ENCODE results near the gene CHIC1.
"Not testable (repeated sequence)": the region's sequence is repeated elsewhere in the genome, so short reads cannot be mapped to it uniquely, and the experiment has no call there.

The CHIC1 gene

DNA sequence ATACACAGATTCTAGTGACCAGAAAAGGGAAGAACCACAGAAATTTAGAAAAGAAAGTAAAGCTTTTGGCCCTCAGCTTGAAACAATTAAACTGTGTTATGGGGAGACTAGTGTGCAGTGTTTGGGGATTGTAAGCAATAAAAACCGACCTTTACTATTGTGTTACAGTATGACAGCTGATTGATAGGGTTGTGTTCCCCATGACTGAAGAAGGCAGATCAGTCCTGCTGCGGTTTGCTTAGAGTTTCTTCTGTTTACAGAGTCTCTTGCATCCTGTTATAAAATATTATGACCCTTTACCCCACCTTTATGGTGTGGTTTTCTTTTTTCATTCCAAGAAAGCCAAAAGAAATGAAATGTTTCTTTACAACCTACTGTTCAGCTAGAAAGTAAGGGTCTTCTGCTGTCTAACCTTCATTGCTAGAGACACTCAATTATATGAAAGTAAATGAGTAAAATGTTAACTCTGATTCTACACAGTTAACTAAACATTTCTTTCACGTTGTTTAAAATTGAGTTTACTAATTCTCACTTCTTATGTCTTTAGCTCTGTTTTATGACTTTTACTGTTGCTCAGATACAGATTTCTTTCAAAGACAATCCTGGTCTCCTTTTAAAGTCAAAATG is 18.1 kb downstream of the CHIC1 start:
- Histone ChIP-seq H3K27me3 (ENCODE audit: control insufficient read depth in 2 of 2, insufficient read depth in 2 of 2, low read length in 2 of 2) (no peaks in the 10 kb centered on the region), H3K9me3 (ENCODE audit: control insufficient read depth in 2 of 2, low read length in 2 of 2) (no peaks in the 10 kb centered on the region), H3K9ac (ENCODE audit: low read depth in 1 of 2, low read length in 2 of 2) (no peak overlapping the region), H3K4me1 (ENCODE audit: control insufficient read depth in 2 of 2, insufficient read depth in 2 of 2, low read length in 2 of 2) (peaks cover 0 to 2% of the 10 kb centered on the region in 2 donors), H3K36me3 (ENCODE audit: control insufficient read depth in 2 of 2, insufficient read depth in 2 of 2, low read length in 2 of 2) (no peaks in the 10 kb centered on the region), H3K27ac (ENCODE audit: low read depth in 2 of 2, low read length in 2 of 2) (no peak overlapping the region), H3K4me3 (ENCODE audit: low read length in 2 of 2) (peak overlapping the region in 1 of 2 donors; percentile 13)

DNA sequence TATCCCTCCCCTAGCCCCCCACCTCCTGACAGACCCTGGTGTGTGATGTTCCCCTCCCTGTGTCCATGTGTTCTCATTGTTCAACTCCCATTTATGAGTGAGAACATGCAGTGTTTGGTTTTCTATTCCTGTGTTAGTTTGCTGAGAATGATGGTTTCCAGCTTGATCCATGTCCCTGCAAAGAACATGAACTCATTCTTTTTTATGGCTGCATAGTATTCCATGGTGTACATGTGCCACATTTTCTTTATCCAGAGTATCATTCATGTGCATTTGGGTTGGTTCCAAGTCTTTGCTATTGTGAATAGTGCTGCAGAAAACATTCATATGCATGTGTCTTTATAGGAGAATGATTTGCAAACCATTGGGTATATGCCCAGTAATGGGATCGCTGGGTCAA is 34.8 kb downstream of the CHIC1 start:
- not testable (repeated sequence) for H3K9ac ChIP-seq (ENCODE audit: low read depth in 1 of 2, low read length in 2 of 2); H3K36me3 ChIP-seq (ENCODE audit: control insufficient read depth in 2 of 2, insufficient read depth in 2 of 2, low read length in 2 of 2); H3K9me3 ChIP-seq (ENCODE audit: control insufficient read depth in 2 of 2, low read length in 2 of 2); H3K27ac ChIP-seq (ENCODE audit: low read depth in 2 of 2, low read length in 2 of 2); H3K4me1 ChIP-seq (ENCODE audit: control insufficient read depth in 2 of 2, insufficient read depth in 2 of 2, low read length in 2 of 2); H3K27me3 ChIP-seq (ENCODE audit: control insufficient read depth in 2 of 2, insufficient read depth in 2 of 2, low read length in 2 of 2); H3K4me3 ChIP-seq (ENCODE audit: low read length in 2 of 2)

DNA sequence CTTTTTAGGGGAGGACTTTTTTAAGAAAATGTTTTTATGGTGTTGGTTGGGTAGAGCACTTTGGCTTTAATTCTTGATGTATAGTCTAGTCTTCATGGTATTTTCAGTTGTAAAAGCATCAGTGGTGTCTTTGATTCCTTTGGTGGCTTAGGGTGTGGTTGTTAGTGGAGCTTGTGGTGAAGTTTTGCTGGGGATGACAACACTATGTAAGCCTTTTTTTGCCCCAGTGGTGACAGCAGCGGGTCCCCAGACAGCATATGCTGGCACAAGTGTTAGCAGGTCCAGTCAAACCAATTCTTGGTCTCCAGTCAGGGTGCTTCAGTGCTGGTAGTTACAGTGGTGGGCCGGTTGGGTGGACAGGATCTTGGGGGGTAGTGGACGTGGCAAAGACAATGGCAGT is 52.0 kb downstream of the CHIC1 start:
- Histone ChIP-seq H3K4me1 (ENCODE audit: control insufficient read depth in 2 of 2, insufficient read depth in 2 of 2, low read length in 2 of 2) (no peaks in the 10 kb centered on the region), H3K9me3 (ENCODE audit: control insufficient read depth in 2 of 2, low read length in 2 of 2) (no peaks in the 10 kb centered on the region), H3K9ac (ENCODE audit: low read depth in 1 of 2, low read length in 2 of 2) (no peak overlapping the region), H3K27me3 (ENCODE audit: control insufficient read depth in 2 of 2, insufficient read depth in 2 of 2, low read length in 2 of 2) (no peaks in the 10 kb centered on the region), H3K27ac (ENCODE audit: low read depth in 2 of 2, low read length in 2 of 2) (no peak overlapping the region), H3K4me3 (ENCODE audit: low read length in 2 of 2) (no peak overlapping the region), H3K36me3 (ENCODE audit: control insufficient read depth in 2 of 2, insufficient read depth in 2 of 2, low read length in 2 of 2) (no peaks in the 10 kb centered on the region)

DNA sequence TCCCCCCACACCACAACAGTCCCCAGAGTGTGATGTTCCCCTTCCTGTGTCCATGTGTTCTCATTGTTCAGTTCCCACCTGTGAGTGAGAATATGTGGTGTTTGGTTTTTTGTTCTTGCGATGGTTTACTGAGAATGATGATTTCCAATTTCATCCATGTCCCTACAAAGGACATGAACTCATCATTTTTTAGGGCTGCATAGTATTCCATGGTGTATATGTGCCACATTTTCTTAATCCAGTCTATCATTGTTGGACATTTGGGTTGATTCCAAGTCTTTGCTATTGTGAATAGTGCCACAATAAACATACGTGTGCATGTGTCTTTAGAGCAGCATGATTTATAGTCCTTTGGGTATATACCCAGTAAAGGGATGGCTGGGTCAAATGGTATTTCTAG is 78.7 kb downstream of the CHIC1 start:
- not testable (repeated sequence) for H3K27me3 ChIP-seq (ENCODE audit: control insufficient read depth in 2 of 2, insufficient read depth in 2 of 2, low read length in 2 of 2); H3K27ac ChIP-seq (ENCODE audit: low read depth in 2 of 2, low read length in 2 of 2); H3K9ac ChIP-seq (ENCODE audit: low read depth in 1 of 2, low read length in 2 of 2); H3K36me3 ChIP-seq (ENCODE audit: control insufficient read depth in 2 of 2, insufficient read depth in 2 of 2, low read length in 2 of 2); H3K4me3 ChIP-seq (ENCODE audit: low read length in 2 of 2); H3K9me3 ChIP-seq (ENCODE audit: control insufficient read depth in 2 of 2, low read length in 2 of 2); H3K4me1 ChIP-seq (ENCODE audit: control insufficient read depth in 2 of 2, insufficient read depth in 2 of 2, low read length in 2 of 2)

DNA sequence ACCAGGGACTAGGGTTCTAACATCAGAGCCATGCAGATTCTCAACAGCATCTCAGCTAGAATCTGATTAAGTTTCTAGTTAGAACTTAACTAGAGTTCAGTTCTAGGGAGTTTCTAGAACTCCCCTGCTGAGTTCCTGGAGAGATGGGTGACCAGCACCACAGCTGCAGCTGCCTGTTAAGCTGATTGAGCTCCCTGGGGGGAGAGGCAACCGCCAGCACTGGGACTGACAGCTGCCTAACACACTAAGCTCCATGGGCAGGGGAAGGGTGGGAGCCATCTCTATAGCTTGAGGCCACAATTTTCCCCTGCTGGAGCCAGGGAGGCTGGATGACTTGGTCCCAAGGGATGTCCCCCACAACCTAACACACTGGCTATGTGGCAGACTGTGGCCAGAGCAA is 84.2 kb downstream of the CHIC1 start:
- no peaks in the 10 kb centered on the region for H3K36me3 ChIP-seq (ENCODE audit: control insufficient read depth in 2 of 2, insufficient read depth in 2 of 2, low read length in 2 of 2)
- peaks cover 4% of the 10 kb centered on the region in 2 donors for H3K9me3 ChIP-seq (ENCODE audit: control insufficient read depth in 2 of 2, low read length in 2 of 2)
- no peak overlapping the region for H3K27ac ChIP-seq (ENCODE audit: low read depth in 2 of 2, low read length in 2 of 2)
- H3K27me3 ChIP-seq (ENCODE audit: control insufficient read depth in 2 of 2, insufficient read depth in 2 of 2, low read length in 2 of 2): no peaks in the 10 kb centered on the region
- H3K9ac ChIP-seq (ENCODE audit: low read depth in 1 of 2, low read length in 2 of 2): no peak overlapping the region
- H3K4me3 ChIP-seq (ENCODE audit: low read length in 2 of 2): no peak overlapping the region
- H3K4me1 ChIP-seq (ENCODE audit: control insufficient read depth in 2 of 2, insufficient read depth in 2 of 2, low read length in 2 of 2): no peaks in the 10 kb centered on the region

DNA sequence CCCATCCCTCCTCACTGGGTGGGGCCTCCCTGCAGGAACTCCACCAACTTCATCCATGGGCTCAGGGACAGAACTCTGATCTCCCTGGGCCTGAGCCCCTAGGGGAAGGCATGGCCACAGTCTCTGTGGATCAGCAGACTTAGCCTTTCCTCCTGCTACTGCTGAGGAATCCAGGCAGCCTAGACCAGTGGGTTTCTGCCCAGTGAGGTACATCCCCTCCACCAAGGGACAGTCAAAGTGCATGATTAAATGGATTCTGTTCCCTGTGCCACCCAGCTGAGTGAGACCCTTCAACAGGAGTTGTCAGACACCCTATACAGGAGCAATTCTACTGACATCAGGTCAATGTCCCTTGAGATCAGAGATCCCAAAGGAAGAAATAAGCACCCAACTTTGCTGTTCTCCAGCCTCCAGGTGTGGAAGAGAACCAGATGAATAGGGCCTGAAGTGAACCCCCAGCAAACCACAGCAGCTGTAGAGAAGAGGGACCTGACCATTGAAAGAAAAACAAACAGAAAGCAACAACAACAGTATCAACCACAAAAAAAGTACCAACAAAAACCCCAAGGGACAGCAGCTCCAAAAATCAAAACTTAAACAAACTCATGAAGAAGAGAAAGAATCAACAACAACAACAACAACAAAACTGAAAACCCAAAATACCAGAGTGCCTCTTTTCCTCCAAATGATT is 84.8 kb downstream of the CHIC1 start:
- no peaks in the 10 kb centered on the region for H3K4me1 ChIP-seq (ENCODE audit: control insufficient read depth in 2 of 2, insufficient read depth in 2 of 2, low read length in 2 of 2)
- no peaks in the 10 kb centered on the region for H3K27me3 ChIP-seq (ENCODE audit: control insufficient read depth in 2 of 2, insufficient read depth in 2 of 2, low read length in 2 of 2)
- H3K4me3 ChIP-seq (ENCODE audit: low read length in 2 of 2): no peak overlapping the region
- H3K9ac ChIP-seq (ENCODE audit: low read depth in 1 of 2, low read length in 2 of 2): no peak overlapping the region
- H3K27ac ChIP-seq (ENCODE audit: low read depth in 2 of 2, low read length in 2 of 2): no peak overlapping the region
- H3K9me3 ChIP-seq (ENCODE audit: control insufficient read depth in 2 of 2, low read length in 2 of 2): peaks cover 4% of the 10 kb centered on the region in 2 donors
- H3K36me3 ChIP-seq (ENCODE audit: control insufficient read depth in 2 of 2, insufficient read depth in 2 of 2, low read length in 2 of 2): no peaks in the 10 kb centered on the region

DNA sequence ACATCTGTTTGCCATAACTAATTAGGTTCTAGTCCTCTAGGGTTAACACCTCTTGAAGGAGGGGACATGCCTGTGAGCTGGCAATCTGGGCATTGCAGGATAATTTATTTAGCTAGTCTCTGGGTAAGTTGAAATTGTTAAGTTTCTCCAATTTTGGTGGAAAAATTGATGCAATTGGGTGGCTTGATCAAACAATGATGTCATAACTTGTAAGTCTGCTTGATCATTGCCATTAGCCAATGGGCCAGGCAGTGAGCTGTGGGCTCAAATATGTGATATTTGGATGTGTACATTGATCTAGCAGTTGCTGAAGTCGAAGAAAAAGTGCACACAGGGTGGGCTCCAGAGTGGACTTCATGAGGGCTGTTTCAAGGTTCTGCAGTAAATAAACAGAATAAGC is 98.3 kb downstream of the CHIC1 start:
- H3K27me3 ChIP-seq (ENCODE audit: control insufficient read depth in 2 of 2, insufficient read depth in 2 of 2, low read length in 2 of 2); H3K4me3 ChIP-seq (ENCODE audit: low read length in 2 of 2); H3K4me1 ChIP-seq (ENCODE audit: control insufficient read depth in 2 of 2, insufficient read depth in 2 of 2, low read length in 2 of 2); H3K36me3 ChIP-seq (ENCODE audit: control insufficient read depth in 2 of 2, insufficient read depth in 2 of 2, low read length in 2 of 2); H3K9ac ChIP-seq (ENCODE audit: low read depth in 1 of 2, low read length in 2 of 2); H3K9me3 ChIP-seq (ENCODE audit: control insufficient read depth in 2 of 2, low read length in 2 of 2); H3K27ac ChIP-seq (ENCODE audit: low read depth in 2 of 2, low read length in 2 of 2): not testable (repeated sequence)

DNA sequence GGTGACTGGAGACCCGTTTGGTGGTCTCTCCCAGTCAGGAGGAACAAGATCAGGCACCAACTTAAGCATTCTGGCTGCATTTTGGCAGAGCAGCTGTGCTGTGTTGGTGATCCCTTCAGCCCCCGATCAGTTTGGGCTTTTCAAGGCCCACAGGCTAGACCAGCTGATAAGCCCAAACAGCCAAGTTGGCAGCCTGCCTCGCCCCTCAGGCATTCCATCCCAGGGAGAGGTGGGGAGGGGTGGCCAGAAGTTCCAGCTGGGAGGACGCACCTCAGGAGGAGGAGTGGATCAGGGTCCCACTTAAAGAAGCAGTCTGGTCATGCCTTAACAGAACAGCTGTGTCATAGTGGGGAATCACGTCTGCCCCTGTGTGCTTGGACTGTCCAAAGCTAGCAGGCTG is 105.8 kb downstream of the CHIC1 start:
- Histone ChIP-seq H3K27me3 (ENCODE audit: control insufficient read depth in 2 of 2, insufficient read depth in 2 of 2, low read length in 2 of 2) (no peaks in the 10 kb centered on the region), H3K9ac (ENCODE audit: low read depth in 1 of 2, low read length in 2 of 2) (no peak overlapping the region), H3K4me1 (ENCODE audit: control insufficient read depth in 2 of 2, insufficient read depth in 2 of 2, low read length in 2 of 2) (no peaks in the 10 kb centered on the region), H3K4me3 (ENCODE audit: low read length in 2 of 2) (no peak overlapping the region), H3K27ac (ENCODE audit: low read depth in 2 of 2, low read length in 2 of 2) (no peak overlapping the region), H3K9me3 (ENCODE audit: control insufficient read depth in 2 of 2, low read length in 2 of 2) (peaks cover 0 to 3% of the 10 kb centered on the region in 2 donors), H3K36me3 (ENCODE audit: control insufficient read depth in 2 of 2, insufficient read depth in 2 of 2, low read length in 2 of 2) (no peaks in the 10 kb centered on the region)

DNA sequence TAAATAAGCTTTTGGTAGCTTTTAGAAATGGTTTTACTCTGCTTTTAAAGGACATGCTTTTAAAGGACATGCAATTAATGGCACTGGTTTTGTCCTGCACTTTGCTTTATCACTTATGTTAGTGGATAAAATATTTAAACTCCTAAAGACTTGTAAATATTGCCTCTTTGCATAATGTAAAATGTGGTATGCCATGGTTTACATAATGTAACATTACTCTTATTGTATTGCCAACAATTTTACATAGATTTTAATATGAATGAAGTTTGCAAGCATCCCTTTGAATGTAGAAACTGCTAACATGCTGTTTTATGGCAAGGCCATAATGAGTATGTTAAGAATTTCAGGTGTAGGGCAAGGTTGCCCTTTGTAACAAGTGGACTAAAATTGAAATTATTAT is 118.4 kb downstream of the CHIC1 start:
- H3K27me3 ChIP-seq (ENCODE audit: control insufficient read depth in 2 of 2, insufficient read depth in 2 of 2, low read length in 2 of 2): no peaks in the 10 kb centered on the region
- no peak overlapping the region for H3K27ac ChIP-seq (ENCODE audit: low read depth in 2 of 2, low read length in 2 of 2)
- no peaks in the 10 kb centered on the region for H3K36me3 ChIP-seq (ENCODE audit: control insufficient read depth in 2 of 2, insufficient read depth in 2 of 2, low read length in 2 of 2)
- H3K9ac ChIP-seq (ENCODE audit: low read depth in 1 of 2, low read length in 2 of 2): no peak overlapping the region
- H3K9me3 ChIP-seq (ENCODE audit: control insufficient read depth in 2 of 2, low read length in 2 of 2): no peaks in the 10 kb centered on the region
- H3K4me3 ChIP-seq (ENCODE audit: low read length in 2 of 2): no peak overlapping the region
- H3K4me1 ChIP-seq (ENCODE audit: control insufficient read depth in 2 of 2, insufficient read depth in 2 of 2, low read length in 2 of 2): no peaks in the 10 kb centered on the region

DNA sequence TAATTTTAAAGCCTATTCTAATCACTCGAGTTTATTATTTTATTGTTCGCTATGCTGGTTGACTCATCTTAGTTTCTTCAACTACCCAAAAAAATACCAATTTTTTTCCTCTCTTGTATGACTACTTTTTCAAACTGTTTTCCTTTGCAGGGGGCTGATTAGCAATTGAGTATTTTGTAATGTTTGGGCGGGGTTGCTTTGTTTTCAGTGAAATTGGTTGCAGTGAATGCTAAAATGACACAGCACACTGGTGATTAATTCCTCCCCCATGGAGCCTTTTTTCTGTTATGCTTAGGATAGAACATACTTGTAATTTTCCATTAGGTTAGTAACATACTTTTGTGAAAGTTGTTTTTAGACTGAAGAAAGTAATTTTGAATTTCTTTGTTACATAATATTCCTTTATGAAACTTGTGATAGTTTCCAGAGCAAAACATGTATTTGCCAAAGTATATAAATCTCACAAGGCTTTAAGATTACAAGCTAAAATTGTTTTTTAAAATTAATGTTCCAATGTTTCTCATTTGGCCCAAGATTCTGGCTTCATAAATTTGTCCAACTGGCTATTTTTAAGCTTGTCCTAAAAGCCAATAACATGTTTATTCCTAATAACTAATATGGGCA is 120.4 kb downstream of the CHIC1 start:
- no peaks in the 10 kb centered on the region for H3K27me3 ChIP-seq (ENCODE audit: control insufficient read depth in 2 of 2, insufficient read depth in 2 of 2, low read length in 2 of 2)
- no peak overlapping the region for H3K9ac ChIP-seq (ENCODE audit: low read depth in 1 of 2, low read length in 2 of 2)
- H3K9me3 ChIP-seq (ENCODE audit: control insufficient read depth in 2 of 2, low read length in 2 of 2): no peaks in the 10 kb centered on the region
- no peaks in the 10 kb centered on the region for H3K36me3 ChIP-seq (ENCODE audit: control insufficient read depth in 2 of 2, insufficient read depth in 2 of 2, low read length in 2 of 2)
- no peak overlapping the region for H3K4me3 ChIP-seq (ENCODE audit: low read length in 2 of 2)
- H3K27ac ChIP-seq (ENCODE audit: low read depth in 2 of 2, low read length in 2 of 2): no peak overlapping the region
- H3K4me1 ChIP-seq (ENCODE audit: control insufficient read depth in 2 of 2, insufficient read depth in 2 of 2, low read length in 2 of 2): no peaks in the 10 kb centered on the region

Data from mucosa of rectum (tissue), 2 donors.